Osteoblast (primary cell): ENCODE measurements around the gene TAPT1. TPM values are rescaled to one million over a fixed set of nuclear protein-coding genes. Genes with fewer than 3 reads are reported as not detected.
"Not testable (repeated sequence)": the region's sequence is repeated elsewhere in the genome, so short reads cannot be mapped to it uniquely, and the experiment has no call there.

Source experiments
- DNase-seq: peaks from one replicate; pipeline ENCODE4 v3.0.0; 2011; ENCODE audit warnings: low spot score, mixed read lengths; ENCODE audit not compliant: insufficient read length; ENCODE audit errors: missing footprints
- H2AFZ ChIP-seq: 2 replicates; pipeline ENCODE4 v1.6.0; 2011; ENCODE audit warnings: mild to moderate bottlenecking, low read length
- H3K27ac ChIP-seq: 2 replicates; pipeline ENCODE4 v1.5.1; 2011; ENCODE audit warnings: mild to moderate bottlenecking, low read depth, low read length, moderate library complexity
- H3K27me3 ChIP-seq: 2 replicates; pipeline ENCODE4 v1.6.0; 2012; ENCODE audit warnings: mild to moderate bottlenecking, control low read depth, inconsistent platforms, low read length, moderate library complexity; ENCODE audit not compliant: insufficient read depth
- H3K36me3 ChIP-seq: 2 replicates; pipeline ENCODE4 v1.5.1; 2011; ENCODE audit warnings: mild to moderate bottlenecking, low read length, control low read depth, moderate library complexity; ENCODE audit not compliant: insufficient read depth
- H3K4me1 ChIP-seq: 2 replicates; pipeline ENCODE4 v1.5.1; 2011; ENCODE audit warnings: mild to moderate bottlenecking, low read length, control low read depth, moderate library complexity; ENCODE audit not compliant: insufficient read depth
- H3K4me2 ChIP-seq: 2 replicates; pipeline ENCODE4 v1.6.0; 2011; ENCODE audit warnings: mild to moderate bottlenecking, low read length; ENCODE audit not compliant: insufficient read depth
- H3K4me3 ChIP-seq: fragments of 200-600 bp; sonication (generic); 3 replicates; pipeline ENCODE4 v1.5.1; 2012; ENCODE audit warnings: mild to moderate bottlenecking, low read length, inconsistent platforms; ENCODE audit not compliant: insufficient read depth
- H3K79me2 ChIP-seq: 2 replicates; pipeline ENCODE4 v1.6.0; 2012; ENCODE audit warnings: mild to moderate bottlenecking, low read length, control low read depth, inconsistent platforms; ENCODE audit not compliant: insufficient read depth
- H3K9me3 ChIP-seq: 2 replicates; pipeline ENCODE4 v1.5.1; 2011; ENCODE audit warnings: low read depth, low read length, control low read depth
- H4K20me1 ChIP-seq: 2 replicates; pipeline ENCODE4 v1.6.0; 2012; ENCODE audit warnings: mild to moderate bottlenecking, low read length, control low read depth; ENCODE audit not compliant: insufficient read depth
- total RNA-seq: library from RNA; depleted of rRNA; stranded (reverse); fragments of >200 nt; gene quantifications from 2 replicates; pipeline ENCODE4 v1.2.3, GENCODE V29; 2012
- TF ChIP-seq, protein P1 (sequence below): IDR thresholded peaks from 2 replicates; pipeline ENCODE4 v1.5.1; 2011; ENCODE audit warnings: mild to moderate bottlenecking, low read depth, low read length, moderate library complexity; ENCODE audit errors: extremely low read depth

Gene TAPT1
- total RNA-seq, 1 donor: 19.5 TPM

DNA sequence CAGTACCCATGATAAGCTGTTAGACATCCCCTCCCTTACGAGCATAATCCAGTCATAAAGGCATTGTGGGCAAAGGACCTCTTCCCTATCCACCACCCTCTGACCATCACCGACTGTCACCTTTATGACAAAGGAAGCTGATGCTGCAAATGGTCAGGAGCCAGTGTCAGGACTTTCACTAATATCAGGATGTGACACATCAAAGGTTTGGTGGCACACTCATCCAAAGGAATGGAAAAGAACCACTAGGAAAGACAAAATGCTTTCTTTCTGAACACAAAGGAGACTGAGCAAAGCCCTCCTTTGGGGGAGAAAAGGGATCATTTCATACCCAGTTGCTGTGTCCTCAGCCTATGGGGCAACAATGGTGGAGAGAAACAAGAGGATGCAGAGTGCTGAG, 75.6 kb downstream of the TAPT1 start:
- TF ChIP-seq, protein P1, sequence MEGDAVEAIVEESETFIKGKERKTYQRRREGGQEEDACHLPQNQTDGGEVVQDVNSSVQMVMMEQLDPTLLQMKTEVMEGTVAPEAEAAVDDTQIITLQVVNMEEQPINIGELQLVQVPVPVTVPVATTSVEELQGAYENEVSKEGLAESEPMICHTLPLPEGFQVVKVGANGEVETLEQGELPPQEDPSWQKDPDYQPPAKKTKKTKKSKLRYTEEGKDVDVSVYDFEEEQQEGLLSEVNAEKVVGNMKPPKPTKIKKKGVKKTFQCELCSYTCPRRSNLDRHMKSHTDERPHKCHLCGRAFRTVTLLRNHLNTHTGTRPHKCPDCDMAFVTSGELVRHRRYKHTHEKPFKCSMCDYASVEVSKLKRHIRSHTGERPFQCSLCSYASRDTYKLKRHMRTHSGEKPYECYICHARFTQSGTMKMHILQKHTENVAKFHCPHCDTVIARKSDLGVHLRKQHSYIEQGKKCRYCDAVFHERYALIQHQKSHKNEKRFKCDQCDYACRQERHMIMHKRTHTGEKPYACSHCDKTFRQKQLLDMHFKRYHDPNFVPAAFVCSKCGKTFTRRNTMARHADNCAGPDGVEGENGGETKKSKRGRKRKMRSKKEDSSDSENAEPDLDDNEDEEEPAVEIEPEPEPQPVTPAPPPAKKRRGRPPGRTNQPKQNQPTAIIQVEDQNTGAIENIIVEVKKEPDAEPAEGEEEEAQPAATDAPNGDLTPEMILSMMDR: no peak
- Histone ChIP-seq H3K4me2 (no peak overlapping the region), H3K27me3 (peaks cover 11% of the 10 kb centered on the region), H3K27ac (no peak overlapping the region), H3K4me1 (no peaks in the 10 kb centered on the region), H2AFZ (no peak overlapping the region), H4K20me1 (no peaks in the 10 kb centered on the region), H3K36me3 (no peaks in the 10 kb centered on the region), H3K9me3 (no peaks in the 10 kb centered on the region), H3K4me3 (no peak overlapping the region), H3K79me2 (no peaks in the 10 kb centered on the region)
- no peak for DNase-seq

DNA sequence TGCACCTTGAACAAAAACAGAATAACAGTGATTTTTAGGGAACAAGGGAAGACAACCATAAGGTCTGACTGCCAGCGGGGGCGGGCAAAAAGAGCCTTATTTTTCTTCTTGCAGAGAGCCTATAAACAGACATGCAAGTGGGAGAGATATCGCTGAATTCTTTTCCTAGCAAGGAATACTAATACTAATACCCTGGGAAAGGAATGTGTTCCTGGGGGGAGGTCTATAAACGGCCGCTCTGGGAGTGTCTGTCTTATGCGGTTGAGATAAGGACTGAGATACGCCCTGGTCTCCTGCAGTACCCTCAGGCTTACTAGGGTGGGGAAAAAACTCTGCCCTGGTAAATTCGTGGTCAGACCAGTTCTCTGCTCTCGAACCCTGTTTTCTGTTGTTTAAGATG, 81.4 kb downstream of the TAPT1 start:
- not testable (repeated sequence) for H2AFZ ChIP-seq, H3K27me3 ChIP-seq, H3K4me3 ChIP-seq, H3K27ac ChIP-seq, H3K9me3 ChIP-seq, H3K36me3 ChIP-seq, H3K4me2 ChIP-seq, H4K20me1 ChIP-seq, H3K79me2 ChIP-seq, DNase-seq
- peaks cover 13% of the 10 kb centered on the region for H3K4me1 ChIP-seq

DNA sequence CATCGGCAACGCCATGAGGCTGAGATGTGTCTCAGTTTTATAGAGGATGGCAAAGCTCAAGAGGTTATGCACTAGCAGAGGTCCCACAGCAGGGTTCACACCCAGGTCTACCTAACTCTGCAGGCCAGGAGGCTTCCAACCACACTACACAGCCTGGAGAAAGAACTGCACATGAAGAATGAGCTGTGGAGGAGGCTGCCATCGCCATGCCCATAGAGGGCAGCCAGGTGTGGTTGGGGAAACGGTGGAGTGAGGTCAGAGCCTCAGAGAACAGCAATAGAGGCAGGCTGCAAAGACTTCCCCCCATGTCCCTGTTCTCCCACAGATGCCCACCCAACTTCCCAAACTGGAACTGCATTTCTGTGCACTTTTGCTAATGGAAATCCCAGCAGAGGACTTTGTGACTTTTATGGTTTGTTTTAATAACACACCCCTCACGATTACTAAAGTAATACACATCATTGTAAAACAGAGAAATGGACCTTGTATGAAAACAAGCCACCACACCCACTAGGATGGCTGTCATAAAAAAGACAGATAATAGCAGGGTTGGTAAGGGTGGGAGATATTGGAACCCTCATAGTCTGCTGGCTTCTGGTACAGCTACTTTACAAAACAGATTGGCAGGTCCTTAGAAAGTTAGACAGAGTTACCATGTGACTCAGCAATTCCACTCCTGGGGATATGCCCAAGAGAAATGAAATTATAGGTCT, 83.5 kb downstream of the TAPT1 start:
- Histone ChIP-seq H3K9me3 (no peaks in the 10 kb centered on the region), H3K4me3 (no peak overlapping the region), H3K36me3 (no peaks in the 10 kb centered on the region), H2AFZ (no peak overlapping the region), H3K4me2 (no peak overlapping the region), H4K20me1 (no peaks in the 10 kb centered on the region), H3K27me3 (peaks cover 20% of the 10 kb centered on the region), H3K79me2 (no peaks in the 10 kb centered on the region), H3K27ac (no peak overlapping the region), H3K4me1 (peaks cover 13% of the 10 kb centered on the region)
- TF ChIP-seq, protein P1: no peak
- DNase-seq: no peak

DNA sequence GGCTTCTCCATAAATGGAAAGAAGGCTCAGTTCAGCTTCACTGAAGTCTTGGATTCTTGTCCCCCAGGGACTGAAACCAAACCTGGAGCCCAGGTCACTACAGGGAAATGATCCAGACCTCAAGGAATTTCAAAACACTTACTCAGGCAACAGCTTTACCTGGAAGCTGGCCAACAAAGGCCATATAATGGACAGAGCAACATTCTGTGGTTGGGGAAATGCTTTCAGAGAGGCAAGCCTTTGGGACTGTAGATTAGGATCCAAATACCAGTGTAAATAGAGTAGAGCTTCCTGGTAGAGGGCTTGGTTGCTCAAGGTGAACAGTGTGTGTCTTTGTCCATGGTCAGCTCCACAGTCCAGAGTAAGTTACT, 85.4 kb downstream of the TAPT1 start:
- TF ChIP-seq, protein P1: no peak
- peaks cover 13% of the 10 kb centered on the region for H3K4me1 ChIP-seq
- H3K36me3 ChIP-seq: no peaks in the 10 kb centered on the region
- H3K4me2 ChIP-seq: peak overlapping the region; percentile 10
- H4K20me1 ChIP-seq: no peaks in the 10 kb centered on the region
- peak; percentile 74 for DNase-seq
- H3K27me3 ChIP-seq: peaks cover 34% of the 10 kb centered on the region
- H3K79me2 ChIP-seq: no peaks in the 10 kb centered on the region
- no peak overlapping the region for H3K4me3 ChIP-seq
- no peak overlapping the region for H3K27ac ChIP-seq
- no peak overlapping the region for H2AFZ ChIP-seq
- H3K9me3 ChIP-seq: no peaks in the 10 kb centered on the region
